ENCODE measurements around the gene AUTS2.
"Not testable (repeated sequence)": the region's sequence is repeated elsewhere in the genome, so short reads cannot be mapped to it uniquely, and the experiment has no call there.

Gene AUTS2

GRCh38 chr7:70647801-70648498, 1049.7 kb downstream of the AUTS2 start:
- no peak overlapping the region for H3K4me2 ChIP-seq (ENCODE audit: low read length)

GRCh38 chr7:70648499-70648861, 1050.2 kb downstream of the AUTS2 start:
- not testable (repeated sequence) for H2AFZ ChIP-seq (ENCODE audit: low read length); H3K36me3 ChIP-seq (ENCODE audit: insufficient read depth, low read length); H4K20me1 ChIP-seq (ENCODE audit: insufficient read depth, low read length); H3K4me2 ChIP-seq (ENCODE audit: low read length); H3K4me3 ChIP-seq (ENCODE audit: low read depth, low read length, poor library complexity, severe bottlenecking); H3F3A ChIP-seq (ENCODE audit: insufficient read depth, low read length); H3K9me2 ChIP-seq (ENCODE audit: low read depth, low read length); H3K4me1 ChIP-seq (ENCODE audit: insufficient read depth, low read length, severe bottlenecking); H3K9me3 ChIP-seq (ENCODE audit: low read length); H3K27me3 ChIP-seq (ENCODE audit: insufficient read depth, low read length); H3K27ac ChIP-seq (ENCODE audit: low read depth, low read length, poor library complexity, severe bottlenecking); H3K9ac ChIP-seq (ENCODE audit: low read length); H3K79me2 ChIP-seq (ENCODE audit: insufficient read depth, low read length)

More at GRCh38 chr7:70647801-70648498, 1049.7 kb downstream of the AUTS2 start:
- H4K20me1 ChIP-seq (ENCODE audit: insufficient read depth, low read length) = no peaks in the 10 kb centered on the region
- H3K9me3 ChIP-seq (ENCODE audit: low read length) = no peaks in the 10 kb centered on the region
- H3K27me3 ChIP-seq (ENCODE audit: insufficient read depth, low read length) = no peaks in the 10 kb centered on the region
- H3K36me3 ChIP-seq (ENCODE audit: insufficient read depth, low read length) = no peaks in the 10 kb centered on the region
- H3K9ac ChIP-seq (ENCODE audit: low read length) = no peak overlapping the region
- H3K4me1 ChIP-seq (ENCODE audit: insufficient read depth, low read length, severe bottlenecking) = no peaks in the 10 kb centered on the region
- no peaks in the 10 kb centered on the region for H3F3A ChIP-seq (ENCODE audit: insufficient read depth, low read length)
- TF ChIP-seq EZH2 (IDR thresholded peaks at IDR 0.05; ENCODE audit: borderline replicate concordance, low read length) = no peak
- no peak for TF ChIP-seq CTCF (IDR thresholded peaks at IDR 0.05; ENCODE audit: low read length)
- no peaks in the 10 kb centered on the region for H3K9me2 ChIP-seq (ENCODE audit: low read depth, low read length)
- H3K27ac ChIP-seq (ENCODE audit: low read depth, low read length, poor library complexity, severe bottlenecking) = no peak overlapping the region
- no peak overlapping the region for H3K4me3 ChIP-seq (ENCODE audit: low read depth, low read length, poor library complexity, severe bottlenecking)
- no peak overlapping the region for H2AFZ ChIP-seq (ENCODE audit: low read length)
- no peaks in the 10 kb centered on the region for H3K79me2 ChIP-seq (ENCODE audit: insufficient read depth, low read length)

GRCh38 chr7:70649323-70649722, 1051.0 kb downstream of the AUTS2 start:
- H3K4me2 ChIP-seq (ENCODE audit: low read length) = no peak overlapping the region
- H3K9me3 ChIP-seq (ENCODE audit: low read length) = no peaks in the 10 kb centered on the region
- H3K27ac ChIP-seq (ENCODE audit: low read depth, low read length, poor library complexity, severe bottlenecking) = no peak overlapping the region
- no peak overlapping the region for H3K9ac ChIP-seq (ENCODE audit: low read length)
- H3K4me3 ChIP-seq (ENCODE audit: low read depth, low read length, poor library complexity, severe bottlenecking) = no peak overlapping the region
- H3K27me3 ChIP-seq (ENCODE audit: insufficient read depth, low read length) = no peaks in the 10 kb centered on the region
- no peaks in the 10 kb centered on the region for H3K36me3 ChIP-seq (ENCODE audit: insufficient read depth, low read length)
- H3K9me2 ChIP-seq (ENCODE audit: low read depth, low read length) = no peaks in the 10 kb centered on the region
- H3K4me1 ChIP-seq (ENCODE audit: insufficient read depth, low read length, severe bottlenecking) = no peaks in the 10 kb centered on the region
- no peaks in the 10 kb centered on the region for H3K79me2 ChIP-seq (ENCODE audit: insufficient read depth, low read length)
- TF ChIP-seq CTCF (IDR thresholded peaks at IDR 0.05; ENCODE audit: low read length) = no peak
- no peak for TF ChIP-seq EZH2 (IDR thresholded peaks at IDR 0.05; ENCODE audit: borderline replicate concordance, low read length)
- no peak overlapping the region for H2AFZ ChIP-seq (ENCODE audit: low read length)
- no peaks in the 10 kb centered on the region for H4K20me1 ChIP-seq (ENCODE audit: insufficient read depth, low read length)
- H3F3A ChIP-seq (ENCODE audit: insufficient read depth, low read length) = no peaks in the 10 kb centered on the region

GRCh38 chr7:70654146-70654545, 1055.9 kb downstream of the AUTS2 start:
- H3F3A ChIP-seq (ENCODE audit: insufficient read depth, low read length) = no peaks in the 10 kb centered on the region
- H4K20me1 ChIP-seq (ENCODE audit: insufficient read depth, low read length) = no peaks in the 10 kb centered on the region
- no peak overlapping the region for H3K4me2 ChIP-seq (ENCODE audit: low read length)
- no peaks in the 10 kb centered on the region for H3K4me1 ChIP-seq (ENCODE audit: insufficient read depth, low read length, severe bottlenecking)
- no peak overlapping the region for H3K27ac ChIP-seq (ENCODE audit: low read depth, low read length, poor library complexity, severe bottlenecking)
- no peak overlapping the region for H3K4me3 ChIP-seq (ENCODE audit: low read depth, low read length, poor library complexity, severe bottlenecking)
- TF ChIP-seq EZH2 (IDR thresholded peaks at IDR 0.05; ENCODE audit: borderline replicate concordance, low read length) (no peak), CTCF (IDR thresholded peaks at IDR 0.05; ENCODE audit: low read length) (no peak)
- no peaks in the 10 kb centered on the region for H3K36me3 ChIP-seq (ENCODE audit: insufficient read depth, low read length)
- H3K79me2 ChIP-seq (ENCODE audit: insufficient read depth, low read length) = no peaks in the 10 kb centered on the region
- H3K9me2 ChIP-seq (ENCODE audit: low read depth, low read length) = no peaks in the 10 kb centered on the region
- no peaks in the 10 kb centered on the region for H3K9me3 ChIP-seq (ENCODE audit: low read length)
- no peaks in the 10 kb centered on the region for H3K27me3 ChIP-seq (ENCODE audit: insufficient read depth, low read length)
- H3K9ac ChIP-seq (ENCODE audit: low read length) = no peak overlapping the region
- no peak overlapping the region for H2AFZ ChIP-seq (ENCODE audit: low read length)

Measured in OCI-LY1 (cell line).